Measurements from ENCODE around the gene CCDC88B.

- no peak for TF ChIP-seq CTCF (IDR thresholded peaks at IDR 0.05; ENCODE audit: low read depth, low read length, missing input control)
- no peak for TF ChIP-seq SP1 (IDR thresholded peaks at IDR 0.05)
- TF ChIP-seq TAF1 (conservative IDR thresholded peaks at IDR 0.05): no peak
- no peak for TF ChIP-seq JUND (IDR thresholded peaks at IDR 0.05)
- TF ChIP-seq YY1 (IDR thresholded peaks at IDR 0.05): no peak
- TF ChIP-seq HNF4G (IDR thresholded peaks at IDR 0.05): no peak
- no peak for TF ChIP-seq MAX (IDR thresholded peaks at IDR 0.05)
- TF ChIP-seq EGR1 (IDR thresholded peaks at IDR 0.05; ENCODE audit: low read depth in 2 of 2): no peak
- TF ChIP-seq ZBTB33 (IDR thresholded peaks at IDR 0.05): no peak
Observed at GRCh38 chr11:64381350-64381749, 41.3 kb downstream of the CCDC88B start.

Data from liver (tissue), 3 donors.